GM12878 (cell line): ENCODE measurements around the gene C10orf105. TPM values are rescaled to one million over a fixed set of nuclear protein-coding genes. Genes with fewer than 3 reads are reported as not detected.

Experiments used
- ATAC-seq: fragments of 200-7000 bp; cut with Tn5 transposase; 3 replicates; pipeline ENCODE4 v1.9.1; 2020; ENCODE audit warnings: mild to moderate bottlenecking, moderate library complexity
- BruUV-seq: library from RNA; stranded (reverse); fragments of 400-500 nt; replicated peaks from 2 replicates; lab custom pipeline; 2021; lab: Mats Ljungman, UMichigan
- CTCF ChIA-PET: fragments of 300-600 bp; sonication (Branson Sonifier 250); formaldehyde crosslinking; extraction: SDS; loops from one replicate; lab custom pipeline; 2021; ENCODE audit warnings: inconsistent platforms; lab: Yijun Ruan, JAX
- POLR2A ChIA-PET: fragments of 350-600 bp; formaldehyde crosslinking; extraction: SDS; loops from one replicate; lab custom pipeline; 2021; ENCODE audit warnings: inconsistent platforms; lab: Charles Lee
- RAD21 ChIA-PET: fragments of 300-600 bp; sonication (Branson Sonifier 250); formaldehyde crosslinking; loops from one replicate; lab custom pipeline; 2023; ENCODE audit warnings: antibody characterized with exemption; ENCODE audit not compliant: unreplicated experiment; lab: Charles Lee
- SMC1A ChIA-PET: fragments of 300-600 bp; sonication (Branson Sonifier 250); formaldehyde crosslinking; loops from one replicate; lab custom pipeline; 2023; ENCODE audit not compliant: unreplicated experiment, uncharacterized antibody; lab: Charles Lee
- DNase-seq: peaks from one replicate; pipeline ENCODE4 v3.0.0-alpha.2; 2011; ENCODE audit warnings: low read depth, low spot score
- FAIRE-seq: peaks from 3 replicates; lab custom pipeline; 2011; peaks lifted over from hg19 to GRCh38; lab: Jason Lieb, UNC
- H2AFZ ChIP-seq: 2 replicates; pipeline ENCODE4 v1.6.0; 2011; ENCODE audit warnings: low read depth, low read length, control low read depth; ENCODE audit not compliant: control insufficient read depth
- H3K27ac ChIP-seq: 2 replicates; pipeline ENCODE4 v1.5.1; 2011; ENCODE audit warnings: control low read depth; ENCODE audit not compliant: control insufficient read depth, insufficient read depth
- H3K27me3 ChIP-seq, 2 experiments: replicated peaks in 1 of 2; 2 replicates each; pipeline versions ENCODE4 v1.6.0 to v1.6.1; 2011; ENCODE audit warnings: low read length in 1 of 2; ENCODE audit not compliant: control insufficient read depth in 2 of 2, insufficient read depth in 2 of 2
- H3K36me3 ChIP-seq, 2 experiments: 2 replicates each; pipeline ENCODE4 v1.5.1; 2011; ENCODE audit warnings: low read length in 1 of 2; ENCODE audit not compliant: control insufficient read depth in 2 of 2, insufficient read depth in 2 of 2
- H3K4me1 ChIP-seq: 2 replicates; pipeline ENCODE4 v1.6.1; 2011; ENCODE audit warnings: mild to moderate bottlenecking, low read length, moderate library complexity, mixed read lengths; ENCODE audit not compliant: control insufficient read depth, insufficient read depth
- H3K4me2 ChIP-seq: 2 replicates; pipeline ENCODE4 v1.6.0; 2011; ENCODE audit warnings: control low read depth; ENCODE audit not compliant: control insufficient read depth, insufficient read depth
- H3K4me3 ChIP-seq: fragments of 200-600 bp; sonication (generic); 2 replicates; pipeline ENCODE4 v1.5.1; 2016
- H3K79me2 ChIP-seq: 2 replicates; pipeline ENCODE4 v1.6.0; 2011; ENCODE audit warnings: low read length; ENCODE audit not compliant: control insufficient read depth, insufficient read depth
- H3K9ac ChIP-seq: 2 replicates; pipeline ENCODE4 v1.8.0; 2011; ENCODE audit warnings: low read length, control low read depth, mixed read lengths; ENCODE audit not compliant: control insufficient read depth, insufficient read depth
- H3K9me3 ChIP-seq: replicated peaks from 3 replicates; pipeline ENCODE4 v1.5.1; 2011; ENCODE audit warnings: mild to moderate bottlenecking, low read length; ENCODE audit not compliant: control insufficient read depth, insufficient read depth
- H4K20me1 ChIP-seq: 2 replicates; pipeline ENCODE4 v1.6.0; 2011; ENCODE audit not compliant: control insufficient read depth, insufficient read depth
- CBX3 ChIP-seq: fragments of 200-600 bp; sonication (generic); IDR thresholded peaks from 2 replicates; pipeline ENCODE4 v1.6.1; 2016; ENCODE audit warnings: low read depth, borderline replicate concordance
- IRF4 ChIP-seq: IDR thresholded peaks from 2 replicates; pipeline ENCODE4 v1.6.1; 2011; ENCODE audit warnings: low read depth, low read length
- JUND ChIP-seq: IDR thresholded peaks from 2 replicates; pipeline ENCODE4 v1.6.1; 2012; ENCODE audit warnings: low read depth, mild to moderate bottlenecking, low read length, improper control_type of control experiment, moderate library complexity
- MEF2A ChIP-seq: IDR thresholded peaks from 2 replicates; pipeline ENCODE4 v1.6.1; 2011; ENCODE audit warnings: low read depth, mild to moderate bottlenecking, low read length, moderate library complexity; ENCODE audit not compliant: insufficient read depth
- NR2F1 ChIP-seq: fragments of 450-650 bp; conservative IDR thresholded peaks from 2 replicates; pipeline ENCODE4 v1.6.1; 2017; ENCODE audit warnings: mild to moderate bottlenecking
- RAD51 ChIP-seq: fragments of 450-650 bp; IDR thresholded peaks from 2 replicates; pipeline ENCODE4 v1.6.1; 2016; ENCODE audit warnings: moderate library complexity, mild to moderate bottlenecking, inconsistent platforms
- RB1 ChIP-seq: fragments of 450-650 bp; formaldehyde crosslinking; IDR thresholded peaks from 2 replicates; pipeline ENCODE4 v1.6.1; 2017; ENCODE audit warnings: mild to moderate bottlenecking, borderline replicate concordance
- RBBP5 ChIP-seq: fragments of 200-600 bp; sonication (generic); conservative IDR thresholded peaks from 2 replicates; pipeline ENCODE4 v1.6.1; 2016
- SRF ChIP-seq, 2 experiments: IDR thresholded peaks; 2 replicates each; pipeline ENCODE4 v1.6.1; 2011; ENCODE audit warnings: low read depth in 2 of 2, low read length in 2 of 2, mild to moderate bottlenecking in 1 of 2, moderate library complexity in 1 of 2
- STAT3 ChIP-seq: IDR thresholded peaks from 2 replicates; pipeline ENCODE4 v1.6.1; 2011; ENCODE audit warnings: low read depth, low read length, improper control_type of control experiment
- SUZ12 ChIP-seq: fragments of 200-600 bp; sonication (generic); IDR thresholded peaks from one replicate; pipeline ENCODE4 v1.6.1; 2018; ENCODE audit warnings: antibody characterized with exemption, mild to moderate bottlenecking; ENCODE audit not compliant: unreplicated experiment
- USF1 ChIP-seq: IDR thresholded peaks from 2 replicates; pipeline ENCODE4 v1.6.1; 2011; ENCODE audit warnings: borderline replicate concordance, low read depth, mild to moderate bottlenecking, moderate library complexity, mixed read lengths, low read length; ENCODE audit not compliant: insufficient read depth; ENCODE audit errors: extremely low read length
- WGBS: methylation state at CpG from one replicate; pipeline ENCODE4 v1.1.6; 2016; ENCODE audit warnings: low lambda C conversion rate; ENCODE audit not compliant: insufficient replicate concordance, insufficient coverage; ENCODE audit errors: missing lambda C conversion rate; 5-methylcytosine and 5-hydroxymethylcytosine counted together
- in situ Hi-C: fragments of 300-500 bp; cut with MboI; formaldehyde crosslinking; loops from 9 replicates; pipeline ENCODE4 v1.14.3; 2018; ENCODE audit warnings: mixed read lengths
- intact Hi-C: fragments of 100-400 bp; cut with micrococcal nuclease; formaldehyde crosslinking; loops from one replicate; pipeline ENCODE4 v1.14.2; 2022; ENCODE audit not compliant: unreplicated experiment
- polyA plus RNA-seq, 11 experiments: library from polyadenylated mRNA; depleted of rRNA in 4 of 11; unstranded in 6 of 11; stranded (reverse) in 5 of 11; fragments of >200 nt; fragmentation: Nextera tagmentation in 4 of 11; fragmentation: Illumina TruSeq in 1 of 11; extraction: Ambion mirVana in 4 of 11; extraction: Trizol in 1 of 11; gene quantifications; 1 replicate in 1 of 11; 2 replicates in 10 of 11; pipeline versions ENCODE4 v1.2.1 to v1.2.3, GENCODE V29; 2011 to 2016; ENCODE audit warnings: inconsistent platforms in 2 of 11, missing spikeins in 2 of 11, low read depth in 1 of 11
- total RNA-seq, 4 experiments: library from RNA; depleted of rRNA in 3 of 4; stranded (reverse); fragments of >200 nt in 3 of 4; fragmentation: Illumina TruSeq in 1 of 4; extraction: Trizol in 1 of 4; gene quantifications; 2 replicates each; pipeline versions ENCODE4 v1.2.1 to v1.2.3, GENCODE V29; 2013 to 2021
- TF ChIP-seq, protein P1 (sequence below): fragments of 450-650 bp; IDR thresholded peaks from 2 replicates; pipeline ENCODE4 v1.6.1; 2017; ENCODE audit warnings: antibody characterized with exemption, mild to moderate bottlenecking, moderate library complexity

Gene C10orf105
- total and polyA plus RNA-seq, 10 of the 15 experiments (the other 5 are each of a cell fraction or from before 2014, with no cell fraction given): 0.04 to 0.06 (median 0.05) TPM; not detected in 7

DNA sequence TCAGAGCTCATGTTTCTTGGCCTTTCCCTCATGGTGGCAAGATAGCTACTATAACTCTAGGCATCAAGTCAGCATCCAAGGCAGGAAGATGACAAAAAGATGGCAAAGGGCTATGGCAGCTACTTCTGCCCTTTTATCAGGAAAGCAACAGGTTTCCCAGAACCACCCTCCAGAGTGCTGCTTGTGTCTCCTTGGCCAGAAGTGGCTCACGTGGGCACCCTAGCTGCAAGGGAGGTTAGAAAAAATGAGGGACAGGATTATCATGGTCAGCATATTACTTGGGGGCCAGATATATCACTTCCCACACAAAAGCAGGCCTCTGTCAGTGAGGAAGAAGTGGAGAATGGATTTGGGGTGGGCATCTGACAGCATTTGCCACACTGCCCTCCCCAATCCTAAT is 24.3 kb upstream of the C10orf105 start:
- no peak for DNase-seq
- no peak overlapping the region for H3K9ac ChIP-seq
- no peak overlapping the region for H2AFZ ChIP-seq
- no peak overlapping the region for H3K27ac ChIP-seq
- ChIA-PET CTCF (interaction anchor here (1.3 to 2.6 kb wide), 3 partner anchors 11 to 46 kb away, joined by 6 read pairs; no protein-coding TSS in a partner anchor), RAD21 (interaction anchor here (1.1 kb wide), 1 partner anchor 44 kb away, joined by 3 read pairs; no protein-coding TSS in a partner anchor), POLR2A (interaction anchor here (1.0 kb wide), 1 partner anchor 25 kb away, joined by 3 read pairs; no protein-coding TSS in a partner anchor), SMC1A (interaction anchor here (3.7 kb wide), 1 partner anchor 24 kb away, joined by 13 read pairs; no protein-coding TSS in a partner anchor)
- 0% methylated on average over 1 of the region's 1 CpG for WGBS
- H3K27me3 ChIP-seq: no peaks in the 10 kb centered on the region
- intact Hi-C loops: no loop called here
- no peaks in the 10 kb centered on the region; the same call in 2 of the 3 replicates for H3K9me3 ChIP-seq
- no peak overlapping the region for H3K4me3 ChIP-seq
- H3K4me1 ChIP-seq: peaks cover 32% of the 10 kb centered on the region
- no peak overlapping the region for H3K4me2 ChIP-seq
- no peaks in the 10 kb centered on the region for H3K36me3 ChIP-seq
- no TSS peak for BruUV-seq
- TF ChIP-seq SUZ12 (no peak), SRF (IDR thresholded peaks at IDR 0.05; ENCODE audit: low read depth in 2 of 2, low read length in 2 of 2) (no peak), JUND (no peak), CBX3 (no peak), MEF2A (no peak), NR2F1 (no peak), IRF4 (no peak), STAT3 (no peak), RBBP5 (no peak), RB1 (no peak), USF1 (no peak), RAD51 (no peak)
- TF ChIP-seq, protein P1, sequence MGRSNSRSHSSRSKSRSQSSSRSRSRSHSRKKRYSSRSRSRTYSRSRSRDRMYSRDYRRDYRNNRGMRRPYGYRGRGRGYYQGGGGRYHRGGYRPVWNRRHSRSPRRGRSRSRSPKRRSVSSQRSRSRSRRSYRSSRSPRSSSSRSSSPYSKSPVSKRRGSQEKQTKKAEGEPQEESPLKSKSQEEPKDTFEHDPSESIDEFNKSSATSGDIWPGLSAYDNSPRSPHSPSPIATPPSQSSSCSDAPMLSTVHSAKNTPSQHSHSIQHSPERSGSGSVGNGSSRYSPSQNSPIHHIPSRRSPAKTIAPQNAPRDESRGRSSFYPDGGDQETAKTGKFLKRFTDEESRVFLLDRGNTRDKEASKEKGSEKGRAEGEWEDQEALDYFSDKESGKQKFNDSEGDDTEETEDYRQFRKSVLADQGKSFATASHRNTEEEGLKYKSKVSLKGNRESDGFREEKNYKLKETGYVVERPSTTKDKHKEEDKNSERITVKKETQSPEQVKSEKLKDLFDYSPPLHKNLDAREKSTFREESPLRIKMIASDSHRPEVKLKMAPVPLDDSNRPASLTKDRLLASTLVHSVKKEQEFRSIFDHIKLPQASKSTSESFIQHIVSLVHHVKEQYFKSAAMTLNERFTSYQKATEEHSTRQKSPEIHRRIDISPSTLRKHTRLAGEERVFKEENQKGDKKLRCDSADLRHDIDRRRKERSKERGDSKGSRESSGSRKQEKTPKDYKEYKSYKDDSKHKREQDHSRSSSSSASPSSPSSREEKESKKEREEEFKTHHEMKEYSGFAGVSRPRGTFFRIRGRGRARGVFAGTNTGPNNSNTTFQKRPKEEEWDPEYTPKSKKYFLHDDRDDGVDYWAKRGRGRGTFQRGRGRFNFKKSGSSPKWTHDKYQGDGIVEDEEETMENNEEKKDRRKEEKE: no peak
- no peaks in the 10 kb centered on the region for H4K20me1 ChIP-seq
- in situ Hi-C loops: no loop called here
- ATAC-seq: no peak
- H3K79me2 ChIP-seq: no peaks in the 10 kb centered on the region
- no peak for FAIRE-seq
